Colonic mucosa (tissue), 4 donors: ENCODE results near the gene AP2S1. TPM values are rescaled to one million over a fixed set of nuclear protein-coding genes. Genes with fewer than 3 reads are reported as not detected.

Experiments used
- DNase-seq: peaks from one replicate; pipeline ENCODE4 v3.0.0-alpha.2; 2020
- H3K27ac ChIP-seq: fragments of 200-600 bp; one replicate; pipeline ENCODE4 v1.8.0; 2021
- H3K27me3 ChIP-seq: fragments of 200-600 bp; one replicate; pipeline ENCODE4 v1.8.0; 2021
- H3K36me3 ChIP-seq: fragments of 200-600 bp; one replicate; pipeline ENCODE4 v1.8.0; 2021
- H3K4me1 ChIP-seq: fragments of 200-600 bp; one replicate; pipeline ENCODE4 v1.8.0; 2021; ENCODE audit warnings: mild to moderate bottlenecking
- H3K4me3 ChIP-seq: fragments of 200-600 bp; one replicate; pipeline ENCODE4 v1.8.0; 2021
- H3K9ac ChIP-seq, 2 donors: one replicate each; pipeline ENCODE4 v1.7.0; 2013; ENCODE audit warnings: control low read depth in 2 of 2, low read depth in 2 of 2, low read length in 2 of 2
- H3K9me3 ChIP-seq: fragments of 200-600 bp; one replicate; pipeline ENCODE4 v1.8.0; 2021
- CTCF ChIP-seq: fragments of 200-600 bp; IDR thresholded peaks from one replicate; pipeline ENCODE4 v1.8.0; 2022; ENCODE audit warnings: antibody characterized with exemption, mild to moderate bottlenecking
- intact Hi-C: fragments of 100-400 bp; cut with DNase I; formaldehyde crosslinking; loops from one replicate; pipeline ENCODE4 v1.14.1; 2022
- total RNA-seq, 2 donors: library from RNA; stranded (reverse); fragmentation: NEBNext Ultra II Directional in 1 of 2; extraction: Animal tissue kit (Norgen Biotek cat#: 25700) in 1 of 2; gene quantifications; one replicate each; pipeline ENCODE4 v1.2.1, GENCODE V29; 2021
- donor health status: healthy.
- donor health status: DM: no; HTN: no; CAD: no.
- donor health status: DM: no; HTN: no; CAD: no.

Gene AP2S1
- total RNA-seq, 2 donors from 2014 or later, result 132 to 208 TPM

GRCh38 chr19:46863818-46864629, 13.4 kb upstream of the AP2S1 start:
- intact Hi-C loops, result loop anchor here (10.0 kb wide), 1 partner anchor 61 kb away; no protein-coding TSS in a partner anchor
- no peaks in the 10 kb centered on the region for H3K36me3 ChIP-seq
- no peaks in the 10 kb centered on the region for H3K9me3 ChIP-seq
- no peaks in the 10 kb centered on the region for H3K27me3 ChIP-seq
- peak overlapping the region in 1 of 2 donors; percentile 80 for H3K9ac ChIP-seq
- DNase-seq, result no peak
- H3K27ac ChIP-seq, result peak overlapping the region; percentile 96
- no peak for TF ChIP-seq CTCF
- peak overlapping the region; percentile 8 for H3K4me3 ChIP-seq
- peaks cover 12% of the 10 kb centered on the region for H3K4me1 ChIP-seq

DNA sequence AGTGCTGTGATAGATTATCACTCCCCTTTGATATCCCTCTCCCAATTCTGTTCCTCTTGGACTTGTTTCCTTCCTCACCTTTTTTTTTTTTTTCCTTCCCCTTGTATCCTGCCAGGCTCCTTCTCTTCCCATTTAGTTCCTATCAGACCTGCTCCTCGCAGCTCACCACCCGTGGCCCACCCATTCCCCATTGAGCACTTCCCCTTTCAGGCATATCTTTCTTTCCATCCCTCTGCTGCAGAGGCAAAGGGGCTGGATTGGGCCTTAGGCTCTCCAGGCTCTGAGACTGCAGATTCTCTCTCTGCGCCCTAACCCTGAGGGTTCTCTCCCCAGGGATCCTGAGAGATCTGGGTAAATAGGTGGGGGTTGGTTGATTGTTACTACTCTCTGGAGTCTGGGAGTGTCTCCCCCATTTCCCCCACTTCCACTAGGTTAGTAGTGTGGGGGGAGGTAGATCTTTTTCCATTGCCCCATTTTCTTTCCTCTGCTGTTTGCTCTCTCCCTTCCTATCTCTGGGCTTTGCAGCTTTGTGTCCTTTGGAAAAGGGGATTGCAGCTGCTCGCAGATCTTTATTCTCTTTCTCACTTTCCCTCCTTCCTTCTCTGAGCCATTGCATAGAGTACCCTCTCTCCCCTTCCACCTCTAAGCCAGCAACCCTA, 12.5 kb upstream of the AP2S1 start:
- TF ChIP-seq CTCF, result no peak
- H3K27me3 ChIP-seq, result no peaks in the 10 kb centered on the region
- peak overlapping the region; percentile 96 for H3K27ac ChIP-seq
- peak overlapping the region in 1 of 2 donors; percentile 80 for H3K9ac ChIP-seq
- H3K4me3 ChIP-seq, result peak overlapping the region; percentile 8
- no peak for DNase-seq
- no peaks in the 10 kb centered on the region for H3K9me3 ChIP-seq
- H3K4me1 ChIP-seq, result peaks cover 12% of the 10 kb centered on the region
- no peaks in the 10 kb centered on the region for H3K36me3 ChIP-seq
- intact Hi-C loops, result loop anchor here (10.0 kb wide), 1 partner anchor 62 kb away; no protein-coding TSS in a partner anchor

DNA sequence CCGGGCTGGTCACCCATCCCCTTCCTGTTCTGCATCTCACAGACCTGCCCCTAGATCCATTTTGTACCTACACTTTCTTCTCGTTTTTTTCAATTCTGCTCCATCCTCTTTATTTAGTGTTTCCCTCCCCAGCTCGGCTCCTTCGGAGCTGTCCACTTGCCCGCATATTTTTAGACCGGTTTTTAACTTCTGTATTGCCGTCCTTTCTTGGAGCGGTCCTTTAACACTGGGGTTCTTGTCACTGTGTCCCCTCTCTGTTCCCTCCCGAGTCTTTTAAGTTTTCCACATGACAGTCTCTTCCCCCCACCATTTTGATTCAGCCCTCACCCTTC, 11.8 kb upstream of the AP2S1 start:
- H3K4me1 ChIP-seq, result peaks cover 12% of the 10 kb centered on the region
- H3K27me3 ChIP-seq, result no peaks in the 10 kb centered on the region
- peak overlapping the region; percentile 52 to 80 for H3K9ac ChIP-seq
- no peak for TF ChIP-seq CTCF
- intact Hi-C loops, result loop anchor here (10.0 kb wide), 1 partner anchor 62 kb away; no protein-coding TSS in a partner anchor
- H3K27ac ChIP-seq, result peak overlapping the region; percentile 96
- H3K4me3 ChIP-seq, result peak overlapping the region; percentile 90
- no peaks in the 10 kb centered on the region for H3K36me3 ChIP-seq
- no peak for DNase-seq
- H3K9me3 ChIP-seq, result no peaks in the 10 kb centered on the region

DNA sequence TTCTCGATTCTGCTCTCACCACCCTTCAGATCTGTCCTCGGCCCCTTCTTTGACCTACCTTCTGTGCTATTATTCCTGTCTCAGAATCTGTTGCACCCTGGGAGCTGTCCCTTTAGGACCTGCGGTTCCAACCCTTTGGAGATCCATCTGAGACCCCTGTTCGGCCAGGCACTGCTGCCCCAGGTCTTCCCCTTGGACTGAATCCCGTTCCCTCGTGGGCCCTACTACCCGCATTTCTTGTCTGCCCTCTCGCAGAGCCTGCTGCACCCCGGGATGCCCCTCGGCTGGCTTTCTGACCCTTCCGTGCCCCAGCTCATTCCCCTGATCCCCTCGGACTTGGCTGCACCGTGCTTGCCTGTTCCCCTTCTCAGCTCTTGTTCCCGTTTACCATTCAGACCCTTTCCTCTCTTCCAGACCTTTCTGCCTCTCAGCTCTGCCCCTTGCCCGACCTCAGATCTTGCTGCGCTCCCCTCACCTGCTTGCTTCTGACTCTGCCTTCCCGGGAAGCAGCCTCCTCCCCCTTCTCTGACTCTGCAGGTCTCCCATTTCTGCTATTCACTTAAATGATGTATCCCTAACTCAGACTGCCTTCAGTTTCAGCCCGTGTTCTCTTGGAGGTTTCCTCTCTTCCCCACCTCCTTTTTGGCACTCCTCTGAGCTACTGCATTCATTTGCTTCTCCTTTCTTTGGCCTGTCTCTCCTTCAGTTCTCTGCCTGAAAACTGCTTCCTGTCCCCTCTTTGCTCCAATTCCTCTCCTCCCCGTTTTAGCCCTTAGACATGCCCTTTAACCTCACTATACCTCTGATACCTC, 11.3 kb upstream of the AP2S1 start:
- Histone ChIP-seq H3K27me3 (no peaks in the 10 kb centered on the region), H3K27ac (peak overlapping the region; percentile 96), H3K9me3 (no peaks in the 10 kb centered on the region), H3K4me3 (peak overlapping the region; percentile 90), H3K4me1 (peaks cover 12% of the 10 kb centered on the region), H3K9ac (peak overlapping the region; percentile 52 to 80), H3K36me3 (no peaks in the 10 kb centered on the region)
- no peak for TF ChIP-seq CTCF
- peak; percentile 53 for DNase-seq
- intact Hi-C loops, result loop anchor here (10.0 kb wide), 1 partner anchor 63 kb away; no protein-coding TSS in a partner anchor
